GM18951 (cell line): Measurements from ENCODE around the gene CASZ1.

Experiments used
- POLR2A ChIP-seq: IDR thresholded peaks from 4 replicates; pipeline ENCODE4 v1.6.1; 2011; ENCODE audit warnings: mild to moderate bottlenecking; ENCODE audit not compliant: insufficient read length, insufficient read depth; ENCODE audit errors: extremely low read depth
- in situ Hi-C: fragments of 300-500 bp; cut with MboI; formaldehyde crosslinking; loops from one replicate; pipeline ENCODE4 v1.12.0; 2022; ENCODE audit warnings: low sequenced_read_pairs, mixed read lengths, inconsistent platforms; ENCODE audit not compliant: unreplicated experiment

CASZ1 gene

GRCh38 chr1:10698726-10699469 lies 97.5 kb downstream of the CASZ1 start:
- in situ Hi-C loops = loop anchor here (10.0 kb wide), 1 partner anchor 166 kb away; no protein-coding TSS in a partner anchor
- no peak for TF ChIP-seq POLR2A

- TF ChIP-seq POLR2A = no peak
- in situ Hi-C loops = loop anchor here (10.0 kb wide), 1 partner anchor 167 kb away; no protein-coding TSS in a partner anchor
Observed at GRCh38 chr1:10697621-10698160, 98.8 kb downstream of the CASZ1 start.

GRCh38 chr1:10696977-10697376 lies 99.5 kb downstream of the CASZ1 start:
- no peak for TF ChIP-seq POLR2A
- in situ Hi-C loops = loop anchor here (10.0 kb wide), 1 partner anchor 168 kb away; no protein-coding TSS in a partner anchor

- no peak for TF ChIP-seq POLR2A
- in situ Hi-C loops = loop anchor here (10.0 kb wide), 1 partner anchor 170 kb away; no protein-coding TSS in a partner anchor
Observed at GRCh38 chr1:10694633-10695627, 101.5 kb downstream of the CASZ1 start.

GRCh38 chr1:10694274-10694632 lies 102.2 kb downstream of the CASZ1 start:
- in situ Hi-C loops = loop anchor here (10.0 kb wide), 1 partner anchor 171 kb away; no protein-coding TSS in a partner anchor
- TF ChIP-seq POLR2A = no peak

GRCh38 chr1:10693497-10694273 lies 102.8 kb downstream of the CASZ1 start:
- in situ Hi-C loops = loop anchor here (10.0 kb wide), 1 partner anchor 171 kb away; no protein-coding TSS in a partner anchor
- no peak for TF ChIP-seq POLR2A

- in situ Hi-C loops = loop anchor here (10.0 kb wide), 1 partner anchor 172 kb away; no protein-coding TSS in a partner anchor
- no peak for TF ChIP-seq POLR2A
Observed at GRCh38 chr1:10693152-10693496, 103.3 kb downstream of the CASZ1 start.

- no peak for TF ChIP-seq POLR2A
- in situ Hi-C loops = loop anchor here (10.0 kb wide), 1 partner anchor 172 kb away; no protein-coding TSS in a partner anchor
Observed at GRCh38 chr1:10692401-10693021, 103.9 kb downstream of the CASZ1 start.

GRCh38 chr1:10691740-10692125 lies 104.7 kb downstream of the CASZ1 start:
- in situ Hi-C loops = loop anchor here (10.0 kb wide), 1 partner anchor 173 kb away; no protein-coding TSS in a partner anchor
- no peak for TF ChIP-seq POLR2A

GRCh38 chr1:10691075-10691739 lies 105.2 kb downstream of the CASZ1 start:
- in situ Hi-C loops = loop anchor here (10.0 kb wide), 1 partner anchor 174 kb away; no protein-coding TSS in a partner anchor

GRCh38 chr1:10690484-10690883 lies 106.0 kb downstream of the CASZ1 start:
- in situ Hi-C loops = loop anchor here (10.0 kb wide), 1 partner anchor 174 kb away; no protein-coding TSS in a partner anchor

More at GRCh38 chr1:10691075-10691739, 105.2 kb downstream of the CASZ1 start:
- TF ChIP-seq POLR2A = no peak

More at GRCh38 chr1:10690484-10690883, 106.0 kb downstream of the CASZ1 start:
- TF ChIP-seq POLR2A = no peak
